NCI-H1417 treated with DMSO at 0.1 percent for 48 hours (cell line): Measurements from ENCODE around the gene ACTMAP.
"Not testable (repeated sequence)": the region's sequence is repeated elsewhere in the genome, so short reads cannot be mapped to it uniquely, and the experiment has no call there.

Experiments used
- DNase-seq: peaks from one replicate; lab custom pipeline; 2025; lab: John Stamatoyannopoulos, UW

The ACTMAP gene

GRCh38 chr19:40776364-40776763 is 26.1 kb upstream of the ACTMAP start:
- no peak for DNase-seq

- DNase-seq = no peak
Measured at GRCh38 chr19:40775632-40776022, 25.4 kb upstream of the ACTMAP start.

GRCh38 chr19:40774916-40775631 is 24.8 kb upstream of the ACTMAP start, which contains the start of gene MIA:
Gene MIA, plus strand, starts transcription at chr19:40775521. Its CDS starts 22 bp downstream, at chr19:40775543.
- DNase-seq = no peak

GRCh38 chr19:40771101-40771862 is 21.0 kb upstream of the ACTMAP start:
- DNase-seq = not testable (repeated sequence)

- no peak for DNase-seq
Measured at GRCh38 chr19:40768869-40769268, 18.6 kb upstream of the ACTMAP start.

- DNase-seq = not testable (repeated sequence)
Measured at GRCh38 chr19:40766385-40766784, 16.1 kb upstream of the ACTMAP start.

- no peak for DNase-seq
Measured at GRCh38 chr19:40763963-40764362, 13.7 kb upstream of the ACTMAP start.

- no peak for DNase-seq
Measured at GRCh38 chr19:40763526-40763925, 13.2 kb upstream of the ACTMAP start.

- DNase-seq = no peak
Measured at GRCh38 chr19:40762754-40763470, 12.6 kb upstream of the ACTMAP start.

- DNase-seq = no peak
Measured at GRCh38 chr19:40759352-40759751, 9.1 kb upstream of the ACTMAP start.

- DNase-seq = no peak
Measured at GRCh38 chr19:40758491-40758890, 8.2 kb upstream of the ACTMAP start.

- DNase-seq = no peak
Measured at GRCh38 chr19:40756502-40757110, 6.3 kb upstream of the ACTMAP start.

GRCh38 chr19:40755791-40756190 is 5.5 kb upstream of the ACTMAP start:
- no peak for DNase-seq

GRCh38 chr19:40755248-40755624 is 5.0 kb upstream of the ACTMAP start:
- DNase-seq = no peak

GRCh38 chr19:40754611-40755247 is 4.5 kb upstream of the ACTMAP start:
- no peak for DNase-seq

GRCh38 chr19:40752257-40752781 is 2.0 kb upstream of the ACTMAP start:
- no peak for DNase-seq

- peak; percentile 95 for DNase-seq
Measured at GRCh38 chr19:40750874-40751537, 729 bp upstream of the ACTMAP start, which contains the start of gene SNRPA. Gene SNRPA, plus strand, starts transcription at chr19:40751203. Its CDS starts 206 bp downstream, at chr19:40751409.

- no peak for DNase-seq
Measured at GRCh38 chr19:40747536-40747935, 2.7 kb downstream of the ACTMAP start.

GRCh38 chr19:40745402-40745780 is 4.9 kb downstream of the ACTMAP start:
- DNase-seq = no peak

- DNase-seq = no peak
Measured at GRCh38 chr19:40744554-40745401, 5.5 kb downstream of the ACTMAP start.
